GM23338 (cell line): ENCODE data around the gene GRID2. TPM values are rescaled to one million over a fixed set of nuclear protein-coding genes. Genes with fewer than 3 reads are reported as not detected.
A peak's percentile ranks its signal among the peaks of the same experiment; 100 is the strongest.

Source experiments
- ATAC-seq: fragments of 200-7000 bp; cut with Tn5 transposase; 3 replicates; pipeline ENCODE4 v1.9.1; 2020
- DNase-seq: peaks from one replicate; pipeline ENCODE4 v3.0.0-alpha.2; 2015; ENCODE audit warnings: low spot score
- H2AFZ ChIP-seq: fragments of 200-600 bp; sonication (generic); 2 replicates; pipeline ENCODE4 v1.8.0; 2016; ENCODE audit warnings: antibody characterized with exemption, mild to moderate bottlenecking, moderate library complexity
- H3F3A ChIP-seq: fragments of 200-600 bp; sonication (generic); replicated peaks from 2 replicates; pipeline ENCODE4 v1.8.0; 2017; ENCODE audit warnings: antibody characterized with exemption, mixed run types, low read depth
- H3K27ac ChIP-seq: fragments of 200-600 bp; sonication (generic); 2 replicates; pipeline ENCODE4 v1.6.1; 2016; ENCODE audit warnings: low read depth
- H3K27me3 ChIP-seq: fragments of 200-600 bp; sonication (generic); 2 replicates; pipeline ENCODE4 v1.8.0; 2016; ENCODE audit warnings: mild to moderate bottlenecking, mixed run types, moderate library complexity; ENCODE audit not compliant: insufficient read depth
- H3K36me3 ChIP-seq: fragments of 200-600 bp; sonication (generic); 2 replicates; pipeline ENCODE4 v1.8.0; 2016; ENCODE audit warnings: mild to moderate bottlenecking; ENCODE audit not compliant: insufficient read depth
- H3K4me1 ChIP-seq: fragments of 200-600 bp; sonication (generic); 2 replicates; pipeline ENCODE4 v1.8.0; 2016; ENCODE audit warnings: mild to moderate bottlenecking, moderate library complexity; ENCODE audit not compliant: insufficient read depth
- H3K4me2 ChIP-seq: fragments of 200-600 bp; sonication (generic); 2 replicates; pipeline ENCODE4 v1.7.1; 2017; ENCODE audit warnings: mixed run types
- H3K4me3 ChIP-seq: fragments of 200-600 bp; sonication (generic); 2 replicates; pipeline ENCODE4 v1.6.1; 2016; ENCODE audit warnings: mixed run types
- H3K79me2 ChIP-seq: fragments of 200-600 bp; sonication (generic); replicated peaks from 2 replicates; pipeline ENCODE4 v1.8.0; 2017; ENCODE audit warnings: mild to moderate bottlenecking; ENCODE audit not compliant: insufficient read depth
- H3K9me2 ChIP-seq: fragments of 200-600 bp; sonication (generic); 2 replicates; pipeline ENCODE4 v1.8.0; 2017; ENCODE audit not compliant: insufficient read depth
- H4K20me1 ChIP-seq: fragments of 200-600 bp; sonication (generic); replicated peaks from 2 replicates; pipeline ENCODE4 v1.8.0; 2017; ENCODE audit warnings: mild to moderate bottlenecking; ENCODE audit not compliant: insufficient read depth
- H3K27ac Mint-ChIP-seq: 2 replicates; pipeline ENCODE4 v1.8.0; 2020; ENCODE audit warnings: inconsistent platforms, mild to moderate bottlenecking, moderate library complexity, mixed read lengths
- H3K27me3 Mint-ChIP-seq: 3 replicates; pipeline ENCODE4 v1.8.0; 2022; ENCODE audit warnings: low read depth, mild to moderate bottlenecking, moderate library complexity, mixed read lengths, inconsistent platforms; ENCODE audit not compliant: insufficient read depth, poor library complexity
- H3K36me3 Mint-ChIP-seq: 3 replicates; pipeline ENCODE4 v1.8.0; 2021; ENCODE audit warnings: low read depth, mild to moderate bottlenecking, inconsistent platforms, moderate library complexity, mixed read lengths
- H3K4me1 Mint-ChIP-seq: 3 replicates; pipeline ENCODE4 v1.8.0; 2020; ENCODE audit warnings: mild to moderate bottlenecking, inconsistent platforms, mixed read lengths
- H3K4me3 Mint-ChIP-seq: 3 replicates; pipeline ENCODE4 v1.8.0; 2021; ENCODE audit warnings: moderate library complexity, mild to moderate bottlenecking, inconsistent platforms, mixed read lengths
- H3K9me3 Mint-ChIP-seq: 3 replicates; pipeline ENCODE4 v1.8.0; 2020; ENCODE audit warnings: moderate library complexity, mild to moderate bottlenecking, inconsistent platforms, mixed read lengths
- EZH2 ChIP-seq: fragments of 200-600 bp; sonication (generic); IDR thresholded peaks from one replicate; pipeline ENCODE4 v1.8.0; 2017; ENCODE audit warnings: antibody characterized with exemption, mild to moderate bottlenecking, low read depth; ENCODE audit not compliant: unreplicated experiment
- EZH2phosphoT487 ChIP-seq: fragments of 200-600 bp; sonication (generic); IDR thresholded peaks from one replicate; pipeline ENCODE4 v1.8.1; 2018; ENCODE audit warnings: antibody characterized with exemption; ENCODE audit not compliant: unreplicated experiment
- STAT1 ChIP-seq: IDR thresholded peaks from one replicate; pipeline ENCODE4 v1.6.1; 2016; ENCODE audit warnings: antibody characterized with exemption; ENCODE audit not compliant: unreplicated experiment
- ZNF462 ChIP-seq: fragments of 250-450 bp; sonication (Bioruptor Pico); IDR thresholded peaks from 2 replicates; pipeline ENCODE4 v1.5.0; 2020; ENCODE audit warnings: mild to moderate bottlenecking, moderate library complexity
- polyA plus RNA-seq: library from polyadenylated mRNA; unstranded; fragments of >200 nt; fragmentation: Nextera tagmentation; extraction: Ambion mirVana; gene quantifications from 2 replicates; pipeline ENCODE4 v1.2.1, GENCODE V29; 2016
- total RNA-seq: library from RNA; depleted of rRNA; stranded (reverse); fragments of >200 nt; shearing (Covaris generic); gene quantifications from 2 replicates; pipeline ENCODE4 v1.2.3, GENCODE V29; 2014
- TF ChIP-seq, protein P1 (sequence below): IDR thresholded peaks from one replicate; pipeline ENCODE4 v1.6.1; 2018; ENCODE audit warnings: antibody characterized with exemption; ENCODE audit not compliant: unreplicated experiment

Gene GRID2
- total and polyA plus RNA-seq, 2 experiments from 2014 or later = 19.9 to 65.4 TPM

- no peak for TF ChIP-seq ZNF462 (CRISPR knock-in tag)
- no peak for TF ChIP-seq EZH2phosphoT487
- no peak for TF ChIP-seq EZH2
Measured at GRCh38 chr4:93684571-93684970, 1380.8 kb downstream of the GRID2 start (continued).

- Mint-ChIP-seq H3K27me3 (no peaks in the 10 kb centered on the region), H3K9me3 (no peaks in the 10 kb centered on the region; the same call in 2 of the 3 replicates), H3K27ac (no peak overlapping the region), H3K36me3 (no peaks in the 10 kb centered on the region), H3K4me1 (peaks cover 4% of the 10 kb centered on the region), H3K4me3 (no peak overlapping the region)
- Histone ChIP-seq H3K27ac (no peak overlapping the region), H3K9me2 (no peaks in the 10 kb centered on the region), H3F3A (no peaks in the 10 kb centered on the region), H3K4me2 (no peak overlapping the region), H3K36me3 (no peaks in the 10 kb centered on the region), H4K20me1 (no peaks in the 10 kb centered on the region), H3K27me3 (no peaks in the 10 kb centered on the region), H2AFZ (no peak overlapping the region), H3K4me3 (no peak overlapping the region), H3K4me1 (peaks cover 5% of the 10 kb centered on the region), H3K79me2 (no peaks in the 10 kb centered on the region)
- peak; percentile 20 for DNase-seq
- TF ChIP-seq, protein P1, sequence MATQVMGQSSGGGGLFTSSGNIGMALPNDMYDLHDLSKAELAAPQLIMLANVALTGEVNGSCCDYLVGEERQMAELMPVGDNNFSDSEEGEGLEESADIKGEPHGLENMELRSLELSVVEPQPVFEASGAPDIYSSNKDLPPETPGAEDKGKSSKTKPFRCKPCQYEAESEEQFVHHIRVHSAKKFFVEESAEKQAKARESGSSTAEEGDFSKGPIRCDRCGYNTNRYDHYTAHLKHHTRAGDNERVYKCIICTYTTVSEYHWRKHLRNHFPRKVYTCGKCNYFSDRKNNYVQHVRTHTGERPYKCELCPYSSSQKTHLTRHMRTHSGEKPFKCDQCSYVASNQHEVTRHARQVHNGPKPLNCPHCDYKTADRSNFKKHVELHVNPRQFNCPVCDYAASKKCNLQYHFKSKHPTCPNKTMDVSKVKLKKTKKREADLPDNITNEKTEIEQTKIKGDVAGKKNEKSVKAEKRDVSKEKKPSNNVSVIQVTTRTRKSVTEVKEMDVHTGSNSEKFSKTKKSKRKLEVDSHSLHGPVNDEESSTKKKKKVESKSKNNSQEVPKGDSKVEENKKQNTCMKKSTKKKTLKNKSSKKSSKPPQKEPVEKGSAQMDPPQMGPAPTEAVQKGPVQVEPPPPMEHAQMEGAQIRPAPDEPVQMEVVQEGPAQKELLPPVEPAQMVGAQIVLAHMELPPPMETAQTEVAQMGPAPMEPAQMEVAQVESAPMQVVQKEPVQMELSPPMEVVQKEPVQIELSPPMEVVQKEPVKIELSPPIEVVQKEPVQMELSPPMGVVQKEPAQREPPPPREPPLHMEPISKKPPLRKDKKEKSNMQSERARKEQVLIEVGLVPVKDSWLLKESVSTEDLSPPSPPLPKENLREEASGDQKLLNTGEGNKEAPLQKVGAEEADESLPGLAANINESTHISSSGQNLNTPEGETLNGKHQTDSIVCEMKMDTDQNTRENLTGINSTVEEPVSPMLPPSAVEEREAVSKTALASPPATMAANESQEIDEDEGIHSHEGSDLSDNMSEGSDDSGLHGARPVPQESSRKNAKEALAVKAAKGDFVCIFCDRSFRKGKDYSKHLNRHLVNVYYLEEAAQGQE = no peak
- TF ChIP-seq STAT1 = no peak
- peak; percentile 74 for ATAC-seq
Measured at GRCh38 chr4:93687304-93687703, 1383.5 kb downstream of the GRID2 start.
